ENCODE data around the gene COMMD9.

COMMD9 gene

GRCh38 chr11:36295926-36296325, 6.7 kb upstream of the COMMD9 start, which contains the start of gene PRR5L:
Gene PRR5L (plus strand): TSS chr11:36296288. CDS start chr11:36401122, 104,834 bp downstream.
- no peak for TF ChIP-seq CTCF (IDR thresholded peaks at IDR 0.05)
- no peak within 1 kb of the TSS for H3K27ac ChIP-seq
- no peak within 1 kb of the TSS for H3K4me3 ChIP-seq
- no peak for DNase-seq (ENCODE audit: low spot score)

- DNase-seq (ENCODE audit: low spot score), result no peak
- no peak overlapping the region for H3K27ac ChIP-seq
- no peak overlapping the region for H3K4me3 ChIP-seq
- peak; percentile 16 for TF ChIP-seq CTCF (IDR thresholded peaks at IDR 0.05)
These were observed 3.1 kb upstream of the COMMD9 start for GRCh38 chr11:36292311-36292722.

- no peak for DNase-seq (ENCODE audit: low spot score)
- Histone ChIP-seq H3K4me3 (peak overlapping the region; percentile 89), H3K27ac (peak overlapping the region in 1 of 2 donors; percentile 64)
- TF ChIP-seq CTCF (IDR thresholded peaks at IDR 0.05), result no peak
These were observed 590 bp downstream of the COMMD9 start for GRCh38 chr11:36288442-36289225.

GRCh38 chr11:36282926-36283325, 6.3 kb downstream of the COMMD9 start:
- Histone ChIP-seq H3K4me3 (no peak overlapping the region), H3K27ac (no peak overlapping the region)
- no peak for DNase-seq (ENCODE audit: low spot score)
- no peak for TF ChIP-seq CTCF (IDR thresholded peaks at IDR 0.05)

- TF ChIP-seq CTCF (IDR thresholded peaks at IDR 0.05), result no peak
- DNase-seq (ENCODE audit: low spot score), result no peak
- Histone ChIP-seq H3K27ac (no peak overlapping the region), H3K4me3 (no peak overlapping the region)
These were observed 7.4 kb downstream of the COMMD9 start for GRCh38 chr11:36281850-36282249.

GRCh38 chr11:36280531-36280930, 8.7 kb downstream of the COMMD9 start:
- H3K27ac ChIP-seq, result no peak overlapping the region
- TF ChIP-seq CTCF (IDR thresholded peaks at IDR 0.05), result no peak
- H3K4me3 ChIP-seq, result no peak overlapping the region
- no peak for DNase-seq (ENCODE audit: low spot score)
